ENCODE results near the gene DUSP6. TPM values are rescaled to one million over a fixed set of nuclear protein-coding genes. Genes with fewer than 3 reads are reported as not detected.

The DUSP6 gene
- total and polyA plus RNA-seq, 4 donors = 24.1 to 37.0 (median 35.3) TPM

GRCh38 chr12:89357297-89357730, 5.0 kb upstream of the DUSP6 start (continued):
- peak; percentile 87 to 91 for TF ChIP-seq RXRA (IDR thresholded peaks at IDR 0.05)
- peak; percentile 71 to 77 for TF ChIP-seq JUND (IDR thresholded peaks at IDR 0.05)
- peak; percentile 63 to 76 for TF ChIP-seq RAD21 (IDR thresholded peaks at IDR 0.05)
- no peak for TF ChIP-seq TAF1 (conservative IDR thresholded peaks at IDR 0.05)
- TF ChIP-seq FOXA1 (IDR thresholded peaks at IDR 0.05) = peak; percentile 47

GRCh38 chr12:89356069-89356665, 3.9 kb upstream of the DUSP6 start:
- no peak for DNase-seq (ENCODE audit: low spot score)
- Histone ChIP-seq H3K4me3 (ENCODE audit: low read depth in 1 of 3, low read length in 3 of 3) (no peak overlapping the region), H3K27ac (ENCODE audit: low read depth in 1 of 2, low read length in 2 of 2) (peak overlapping the region; percentile 100), H3K27me3 (ENCODE audit: control insufficient read depth in 4 of 4, insufficient read depth in 4 of 4, low read length in 3 of 4) (no peaks in the 10 kb centered on the region), H3K9me3 (ENCODE audit: control insufficient read depth in 4 of 4, low read length in 3 of 4) (no peaks in the 10 kb centered on the region), H3K4me1 (ENCODE audit: control insufficient read depth in 4 of 4, insufficient read depth in 4 of 4, low read length in 3 of 4) (peaks cover 0 to 25% (median 14%) of the 10 kb centered on the region in 4 donors), H3K36me3 (ENCODE audit: control insufficient read depth in 4 of 4, insufficient read depth in 3 of 4, low read depth in 1 of 4, low read length in 3 of 4) (no peaks in the 10 kb centered on the region), H3K9ac (ENCODE audit: low read depth in 1 of 2, low read length in 2 of 2) (peak overlapping the region in 1 of 2 donors; percentile 74)
- TF ChIP-seq HNF4G (IDR thresholded peaks at IDR 0.05) = no peak
- TF ChIP-seq HNF4A (conservative IDR thresholded peaks at IDR 0.05) = peak in 1 of 2 donors; percentile 0
- 70% methylated on average over 4 of the region's 4 CpGs for WGBS

GRCh38 chr12:89355243-89356068, 3.2 kb upstream of the DUSP6 start:
- DNase-seq (ENCODE audit: low spot score) = no peak
- peaks cover 0 to 25% (median 14%) of the 10 kb centered on the region in 4 donors for H3K4me1 ChIP-seq (ENCODE audit: control insufficient read depth in 4 of 4, insufficient read depth in 4 of 4, low read length in 3 of 4)
- H3K27ac ChIP-seq (ENCODE audit: low read depth in 1 of 2, low read length in 2 of 2) = peak overlapping the region; percentile 100
- peak overlapping the region; percentile 85 to 98 (median 91) for H3K4me3 ChIP-seq (ENCODE audit: low read depth in 1 of 3, low read length in 3 of 3)
- 28% methylated on average over 18 of the region's 18 CpGs for WGBS
- TF ChIP-seq ATF3 (IDR thresholded peaks at IDR 0.05) (peak; percentile 32), RAD21 (IDR thresholded peaks at IDR 0.05) (peak; percentile 12 to 71), HNF4A (conservative IDR thresholded peaks at IDR 0.05) (peak; percentile 53 to 65), ZBTB33 (IDR thresholded peaks at IDR 0.05) (no peak), TAF1 (conservative IDR thresholded peaks at IDR 0.05) (no peak), CTCF (IDR thresholded peaks at IDR 0.05; ENCODE audit: low read depth, low read length, missing input control) (peak; percentile 42), YY1 (IDR thresholded peaks at IDR 0.05) (no peak), JUND (IDR thresholded peaks at IDR 0.05) (peak in 1 of 2 donors; percentile 24), FOXA2 (IDR thresholded peaks at IDR 0.05) (peak; percentile 10), HNF4G (IDR thresholded peaks at IDR 0.05) (no peak), SP1 (IDR thresholded peaks at IDR 0.05) (peak; percentile 64), NR2F2 (IDR thresholded peaks at IDR 0.05) (no peak), MAX (IDR thresholded peaks at IDR 0.05) (peak; percentile 43), GABPA (IDR thresholded peaks at IDR 0.05 in 1 of 2, conservative IDR thresholded peaks at IDR 0.05 in 1 of 2) (no peak), RXRA (IDR thresholded peaks at IDR 0.05) (peak; percentile 44 to 55), EGR1 (IDR thresholded peaks at IDR 0.05; ENCODE audit: low read depth in 2 of 2) (peak in 1 of 2 donors; percentile 9), REST (IDR thresholded peaks at IDR 0.05) (peak; percentile 43), FOXA1 (IDR thresholded peaks at IDR 0.05) (no peak)
- H3K36me3 ChIP-seq (ENCODE audit: control insufficient read depth in 4 of 4, insufficient read depth in 3 of 4, low read depth in 1 of 4, low read length in 3 of 4) = no peaks in the 10 kb centered on the region
- no peaks in the 10 kb centered on the region for H3K9me3 ChIP-seq (ENCODE audit: control insufficient read depth in 4 of 4, low read length in 3 of 4)
- H3K27me3 ChIP-seq (ENCODE audit: control insufficient read depth in 4 of 4, insufficient read depth in 4 of 4, low read length in 3 of 4) = no peaks in the 10 kb centered on the region
- peak overlapping the region; percentile 74 to 91 for H3K9ac ChIP-seq (ENCODE audit: low read depth in 1 of 2, low read length in 2 of 2)

Measured in liver (tissue), 9 donors.